ENCODE data around the gene PKNOX2. TPM values are rescaled to one million over a fixed set of nuclear protein-coding genes. Genes with fewer than 3 reads are reported as not detected.

Gene PKNOX2
- total RNA-seq, 6 experiments from 2014 or later: 0.09 to 0.31 (median 0.14) TPM

GRCh38 chr11:125155767-125156166 is 8.8 kb upstream of the PKNOX2 start:
- DNase-seq: no peak
- TF ChIP-seq, protein P1, sequence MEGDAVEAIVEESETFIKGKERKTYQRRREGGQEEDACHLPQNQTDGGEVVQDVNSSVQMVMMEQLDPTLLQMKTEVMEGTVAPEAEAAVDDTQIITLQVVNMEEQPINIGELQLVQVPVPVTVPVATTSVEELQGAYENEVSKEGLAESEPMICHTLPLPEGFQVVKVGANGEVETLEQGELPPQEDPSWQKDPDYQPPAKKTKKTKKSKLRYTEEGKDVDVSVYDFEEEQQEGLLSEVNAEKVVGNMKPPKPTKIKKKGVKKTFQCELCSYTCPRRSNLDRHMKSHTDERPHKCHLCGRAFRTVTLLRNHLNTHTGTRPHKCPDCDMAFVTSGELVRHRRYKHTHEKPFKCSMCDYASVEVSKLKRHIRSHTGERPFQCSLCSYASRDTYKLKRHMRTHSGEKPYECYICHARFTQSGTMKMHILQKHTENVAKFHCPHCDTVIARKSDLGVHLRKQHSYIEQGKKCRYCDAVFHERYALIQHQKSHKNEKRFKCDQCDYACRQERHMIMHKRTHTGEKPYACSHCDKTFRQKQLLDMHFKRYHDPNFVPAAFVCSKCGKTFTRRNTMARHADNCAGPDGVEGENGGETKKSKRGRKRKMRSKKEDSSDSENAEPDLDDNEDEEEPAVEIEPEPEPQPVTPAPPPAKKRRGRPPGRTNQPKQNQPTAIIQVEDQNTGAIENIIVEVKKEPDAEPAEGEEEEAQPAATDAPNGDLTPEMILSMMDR (IDR thresholded peaks at IDR 0.05): no peak
- TF ChIP-seq POLR2A (IDR thresholded peaks at IDR 0.05): no peak
- intact Hi-C loops (cut with DNase I): no loop called here
- Histone ChIP-seq H3K27me3 (no peaks in the 10 kb centered on the region), H3K27ac (no peak overlapping the region), H3K4me1 (no peaks in the 10 kb centered on the region), H3K36me3 (no peaks in the 10 kb centered on the region), H3K4me3 (no peak overlapping the region), H3K9me3 (no peaks in the 10 kb centered on the region)
- no peak for ATAC-seq
- WGBS (ENCODE audit: insufficient coverage, low coverage, low lambda C conversion rate, missing lambda C conversion rate): 52% methylated on average over 3 of the region's 4 CpGs

DNA sequence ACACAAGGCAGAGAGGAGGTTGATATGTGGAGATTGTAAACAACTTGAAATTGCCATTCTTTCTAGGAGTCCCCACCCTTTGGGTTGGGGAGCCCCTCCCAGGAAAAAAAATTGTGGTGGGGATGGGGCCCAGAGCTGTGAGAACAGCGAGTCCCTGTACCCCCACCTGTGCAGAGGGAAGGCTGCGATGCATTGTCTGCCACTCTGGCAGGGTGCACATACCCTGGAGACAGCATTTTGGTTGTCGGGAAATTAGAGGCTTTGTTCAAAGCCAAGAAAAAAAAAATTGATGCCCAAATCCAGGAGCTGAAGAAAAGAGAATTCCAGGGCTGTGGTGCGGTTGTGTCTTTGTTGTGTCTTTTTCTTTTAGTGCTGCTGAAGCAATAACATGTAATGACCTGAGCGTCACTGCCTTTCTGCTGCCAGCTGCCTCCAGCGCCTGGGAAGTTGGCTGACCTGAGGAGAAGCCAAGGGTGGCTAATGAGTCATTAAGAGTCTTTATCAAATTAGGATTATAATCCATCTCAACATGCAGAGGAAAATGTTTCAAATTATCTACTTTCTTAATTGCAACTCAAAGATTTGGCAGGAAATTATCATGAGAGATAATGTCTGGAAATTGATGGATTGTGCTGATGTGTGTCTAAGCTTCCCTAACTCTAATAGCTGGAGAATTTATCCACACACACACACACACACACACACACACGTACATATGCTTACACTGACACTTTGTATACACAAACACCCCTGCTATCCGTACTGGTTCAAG is 8.0 kb upstream of the PKNOX2 start:
- Histone ChIP-seq H3K27me3 (no peaks in the 10 kb centered on the region), H3K36me3 (no peaks in the 10 kb centered on the region), H3K27ac (no peak overlapping the region), H3K4me3 (no peak overlapping the region), H3K9me3 (no peaks in the 10 kb centered on the region), H3K4me1 (no peaks in the 10 kb centered on the region)
- WGBS (ENCODE audit: insufficient coverage, low coverage, low lambda C conversion rate, missing lambda C conversion rate): 54% methylated on average over 7 of the region's 8 CpGs
- ATAC-seq (no peak), DNase-seq (no peak)
- intact Hi-C loops (cut with DNase I): no loop called here
- no peak for TF ChIP-seq POLR2A (IDR thresholded peaks at IDR 0.05)
- TF ChIP-seq, protein P1 (IDR thresholded peaks at IDR 0.05): no peak

DNA sequence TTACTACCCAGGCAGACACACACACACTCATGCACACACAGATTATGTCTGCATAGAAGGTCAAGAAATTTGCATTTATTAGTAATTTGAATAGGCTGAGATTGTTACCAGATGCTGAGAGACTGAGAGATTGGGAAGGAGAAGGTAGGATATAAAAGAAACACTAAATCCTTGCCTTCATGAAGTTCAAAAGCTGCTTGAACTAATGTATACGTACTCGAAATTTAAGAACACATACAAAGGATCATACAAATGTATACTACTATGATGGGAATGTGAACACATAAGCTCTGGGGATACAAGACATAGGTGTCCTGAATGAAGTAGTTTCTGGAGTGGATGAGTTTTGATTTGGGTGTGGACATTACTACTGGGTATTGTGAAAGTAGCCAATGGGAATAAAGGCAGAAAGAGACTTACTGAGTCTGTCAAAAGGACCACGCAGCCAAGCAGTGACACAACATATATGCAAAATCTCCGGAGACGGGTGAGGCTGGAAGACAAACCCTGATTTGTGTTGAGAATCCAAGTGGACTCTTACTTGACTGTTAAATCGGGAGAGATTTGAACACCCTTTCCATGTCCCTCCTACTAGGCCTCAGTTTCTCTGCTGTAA is 7.3 kb upstream of the PKNOX2 start:
- WGBS (ENCODE audit: insufficient coverage, low coverage, low lambda C conversion rate, missing lambda C conversion rate): 83% methylated on average over 5 of the region's 6 CpGs
- H3K27me3 ChIP-seq: no peaks in the 10 kb centered on the region
- DNase-seq: no peak
- TF ChIP-seq POLR2A (IDR thresholded peaks at IDR 0.05): no peak
- TF ChIP-seq, protein P1 (IDR thresholded peaks at IDR 0.05): no peak
- H3K4me3 ChIP-seq: no peak overlapping the region
- no peak for ATAC-seq
- H3K4me1 ChIP-seq: no peaks in the 10 kb centered on the region
- intact Hi-C loops (cut with DNase I): no loop called here
- no peak overlapping the region for H3K27ac ChIP-seq
- no peaks in the 10 kb centered on the region for H3K9me3 ChIP-seq
- no peaks in the 10 kb centered on the region for H3K36me3 ChIP-seq

- intact Hi-C loops (cut with DNase I): no loop called here
- no peak for DNase-seq
Observed at GRCh38 chr11:125157953-125158680, 6.4 kb upstream of the PKNOX2 start.

More at GRCh38 chr11:125157953-125158680, 6.4 kb upstream of the PKNOX2 start:
- TF ChIP-seq, protein P1 (IDR thresholded peaks at IDR 0.05): no peak
- no peak for TF ChIP-seq POLR2A (IDR thresholded peaks at IDR 0.05)
- Histone ChIP-seq H3K27me3 (no peaks in the 10 kb centered on the region), H3K4me1 (no peaks in the 10 kb centered on the region), H3K36me3 (no peaks in the 10 kb centered on the region), H3K4me3 (no peak overlapping the region), H3K27ac (no peak overlapping the region), H3K9me3 (no peaks in the 10 kb centered on the region)
- WGBS (ENCODE audit: insufficient coverage, low coverage, low lambda C conversion rate, missing lambda C conversion rate): 84% methylated on average over 8 of the region's 10 CpGs
- ATAC-seq: no peak
